Measurements from ENCODE around the gene FOXN3.

- TF ChIP-seq CTCF (IDR thresholded peaks at IDR 0.05; ENCODE audit: low read depth, low read length), result no peak
- no peak for TF ChIP-seq POLR2A (IDR thresholded peaks at IDR 0.05; ENCODE audit: extremely low read depth, insufficient read length)
Observed at GRCh38 chr14:89425931-89426330, 8.9 kb upstream of the FOXN3 start.
